ENCODE data around the gene NFIX. TPM values are rescaled to one million over a fixed set of nuclear protein-coding genes. Genes with fewer than 3 reads are reported as not detected.
A peak's percentile ranks its signal among the peaks of the same experiment; 100 is the strongest.

Gene NFIX
- total RNA-seq, 1 donor from 2014 or later, result 5.8 TPM

DNA sequence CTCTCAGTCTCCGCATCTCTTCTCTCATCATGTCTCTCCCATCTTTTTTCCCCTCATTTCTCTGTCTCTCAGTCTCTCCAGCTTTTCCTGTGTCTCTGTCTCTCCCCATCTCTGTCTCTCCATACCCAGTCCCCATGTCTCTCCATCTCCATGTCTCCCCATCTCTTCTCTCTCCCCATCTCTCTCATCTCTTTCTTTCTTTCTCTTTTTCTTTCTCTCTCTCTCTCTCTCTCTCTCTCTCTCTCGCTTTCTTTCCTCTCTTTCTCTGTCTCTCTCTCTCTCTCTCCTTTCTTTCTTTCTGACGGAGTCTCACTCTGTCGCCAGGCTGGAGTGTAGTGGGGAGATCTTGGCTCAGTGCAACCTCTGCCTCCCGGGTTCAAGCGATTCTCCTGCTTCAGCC lies 12.6 kb upstream of the NFIX start:
- TF ChIP-seq, protein P1, sequence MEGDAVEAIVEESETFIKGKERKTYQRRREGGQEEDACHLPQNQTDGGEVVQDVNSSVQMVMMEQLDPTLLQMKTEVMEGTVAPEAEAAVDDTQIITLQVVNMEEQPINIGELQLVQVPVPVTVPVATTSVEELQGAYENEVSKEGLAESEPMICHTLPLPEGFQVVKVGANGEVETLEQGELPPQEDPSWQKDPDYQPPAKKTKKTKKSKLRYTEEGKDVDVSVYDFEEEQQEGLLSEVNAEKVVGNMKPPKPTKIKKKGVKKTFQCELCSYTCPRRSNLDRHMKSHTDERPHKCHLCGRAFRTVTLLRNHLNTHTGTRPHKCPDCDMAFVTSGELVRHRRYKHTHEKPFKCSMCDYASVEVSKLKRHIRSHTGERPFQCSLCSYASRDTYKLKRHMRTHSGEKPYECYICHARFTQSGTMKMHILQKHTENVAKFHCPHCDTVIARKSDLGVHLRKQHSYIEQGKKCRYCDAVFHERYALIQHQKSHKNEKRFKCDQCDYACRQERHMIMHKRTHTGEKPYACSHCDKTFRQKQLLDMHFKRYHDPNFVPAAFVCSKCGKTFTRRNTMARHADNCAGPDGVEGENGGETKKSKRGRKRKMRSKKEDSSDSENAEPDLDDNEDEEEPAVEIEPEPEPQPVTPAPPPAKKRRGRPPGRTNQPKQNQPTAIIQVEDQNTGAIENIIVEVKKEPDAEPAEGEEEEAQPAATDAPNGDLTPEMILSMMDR (IDR thresholded peaks at IDR 0.05; ENCODE audit: insufficient read depth, low read length, severe bottlenecking), result no peak
- Histone ChIP-seq H3K27me3 (ENCODE audit: control insufficient read depth, insufficient read depth, low read length) (peaks cover 2% of the 10 kb centered on the region), H3K4me3 (ENCODE audit: low read depth, low read length) (no peak overlapping the region), H3K36me3 (ENCODE audit: control insufficient read depth, insufficient read depth, low read length) (no peaks in the 10 kb centered on the region)
- FAIRE-seq, result no peak
- DNase-seq (ENCODE audit: low read depth), result no peak

GRCh38 chr19:12983091-12983490 lies 12.2 kb upstream of the NFIX start:
- DNase-seq (ENCODE audit: low read depth), result no peak
- Histone ChIP-seq H3K36me3 (ENCODE audit: control insufficient read depth, insufficient read depth, low read length) (no peaks in the 10 kb centered on the region), H3K27me3 (ENCODE audit: control insufficient read depth, insufficient read depth, low read length) (peaks cover 2% of the 10 kb centered on the region), H3K4me3 (ENCODE audit: low read depth, low read length) (peak overlapping the region; percentile 15)
- FAIRE-seq, result no peak
- TF ChIP-seq, protein P1 (IDR thresholded peaks at IDR 0.05; ENCODE audit: insufficient read depth, low read length, severe bottlenecking), result no peak

DNA sequence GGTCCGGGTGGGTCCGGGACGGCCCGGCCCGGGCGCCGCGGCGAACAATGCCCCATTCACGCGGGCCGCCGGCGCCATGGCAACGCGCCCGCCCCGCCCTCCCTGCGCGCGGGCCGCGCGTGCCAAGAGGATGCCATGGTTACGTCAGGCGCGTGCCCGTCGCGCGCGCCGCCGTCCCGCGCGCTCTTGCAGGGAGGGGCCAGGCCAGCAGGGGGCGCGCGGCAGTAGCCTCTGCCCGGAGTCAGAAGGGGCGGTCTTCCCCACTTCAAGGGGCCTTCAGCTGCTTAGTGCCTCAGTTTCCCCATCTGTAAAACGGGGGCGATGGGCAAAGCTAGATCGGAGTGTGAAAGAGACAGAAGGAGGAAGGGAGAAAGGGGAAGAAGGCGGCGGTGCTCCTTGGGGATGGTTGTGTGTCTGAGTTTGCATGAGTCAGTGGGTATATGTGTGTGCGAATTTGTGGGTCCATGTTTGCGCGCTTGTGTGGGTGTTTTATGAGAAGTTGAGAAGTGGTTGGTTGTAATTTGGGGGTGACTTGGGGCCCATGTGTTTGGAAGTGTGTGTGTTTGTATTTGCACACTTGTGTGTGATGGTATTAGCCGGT lies 11.6 kb upstream of the NFIX start:
- Histone ChIP-seq H3K27me3 (ENCODE audit: control insufficient read depth, insufficient read depth, low read length) (peaks cover 2% of the 10 kb centered on the region), H3K4me3 (ENCODE audit: low read depth, low read length) (peak overlapping the region; percentile 15), H3K36me3 (ENCODE audit: control insufficient read depth, insufficient read depth, low read length) (no peaks in the 10 kb centered on the region)
- peak; percentile 31 for DNase-seq (ENCODE audit: low read depth)
- no peak for FAIRE-seq
- TF ChIP-seq, protein P1 (IDR thresholded peaks at IDR 0.05; ENCODE audit: insufficient read depth, low read length, severe bottlenecking), result peak; percentile 93

GRCh38 chr19:12984143-12984627 lies 11.1 kb upstream of the NFIX start:
- H3K36me3 ChIP-seq (ENCODE audit: control insufficient read depth, insufficient read depth, low read length), result no peaks in the 10 kb centered on the region
- TF ChIP-seq, protein P1 (IDR thresholded peaks at IDR 0.05; ENCODE audit: insufficient read depth, low read length, severe bottlenecking), result no peak
- DNase-seq (ENCODE audit: low read depth) (no peak), FAIRE-seq (peak; percentile 98)
- H3K4me3 ChIP-seq (ENCODE audit: low read depth, low read length), result no peak overlapping the region
- H3K27me3 ChIP-seq (ENCODE audit: control insufficient read depth, insufficient read depth, low read length), result peaks cover 2% of the 10 kb centered on the region

DNA sequence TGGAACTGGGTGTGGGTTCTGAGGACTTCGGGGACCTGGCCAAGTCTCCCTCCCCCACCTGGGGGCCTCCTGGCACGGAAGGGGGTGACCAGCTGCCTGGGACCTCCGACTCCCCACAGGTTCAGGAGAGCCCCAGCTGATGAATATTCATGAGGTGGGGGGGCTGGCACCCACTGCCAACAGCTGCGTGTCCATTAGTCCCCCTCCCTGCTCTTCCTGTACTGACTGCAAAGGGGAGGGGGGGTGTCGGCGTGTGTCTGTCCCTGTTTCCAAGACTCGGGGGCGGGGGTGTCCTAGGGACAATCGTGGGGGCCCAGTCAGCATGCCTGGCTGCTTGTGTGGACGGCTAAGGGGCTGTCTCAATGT lies 10.6 kb upstream of the NFIX start:
- FAIRE-seq, result no peak

More for the DNA sequence above, 10.6 kb upstream of the NFIX start:
- no peak overlapping the region for H3K4me3 ChIP-seq (ENCODE audit: low read depth, low read length)
- H3K27me3 ChIP-seq (ENCODE audit: control insufficient read depth, insufficient read depth, low read length), result peaks cover 2% of the 10 kb centered on the region
- no peak for DNase-seq (ENCODE audit: low read depth)
- no peaks in the 10 kb centered on the region for H3K36me3 ChIP-seq (ENCODE audit: control insufficient read depth, insufficient read depth, low read length)
- TF ChIP-seq, protein P1 (IDR thresholded peaks at IDR 0.05; ENCODE audit: insufficient read depth, low read length, severe bottlenecking), result no peak

All from bronchial epithelial cell (primary cell).